ENCODE measurements around the gene SLC17A7. TPM values are rescaled to one million over a fixed set of nuclear protein-coding genes. Genes with fewer than 3 reads are reported as not detected.

SLC17A7 gene
- total and polyA plus RNA-seq, 9 of the 15 experiments (the other 6 are each of a cell fraction or from before 2014, with no cell fraction given): 1.1 to 15.7 (median 2.4) TPM

GRCh38 chr19:49387936-49388372 is 53.4 kb downstream of the SLC17A7 start, which contains the start of gene KASH5 (continued):
- TF ChIP-seq E2F6 (IDR thresholded peaks at IDR 0.05; ENCODE audit: borderline replicate concordance in 1 of 2, extremely low read depth in 1 of 2, insufficient read depth in 1 of 2, insufficient read length in 1 of 2, low read depth in 1 of 2, low read length in 1 of 2, poor library complexity in 1 of 2, severe bottlenecking in 1 of 2) (peak; percentile 96 to 97), ZBTB49 (CRISPR knock-in tag; IDR thresholded peaks at IDR 0.05; ENCODE audit: borderline replicate concordance) (no peak), HSF4 (CRISPR knock-in tag; IDR thresholded peaks at IDR 0.05; ENCODE audit: borderline replicate concordance) (no peak), RBFOX2 (IDR thresholded peaks at IDR 0.05; ENCODE audit: low read depth, low read length) (peak; percentile 75), HNRNPH1 (optimal IDR thresholded peaks at IDR 0.05; ENCODE audit: low read depth, low read length) (no peak), FOSL1 (tag; conservative IDR thresholded peaks at IDR 0.05) (no peak), NUFIP1 (IDR thresholded peaks at IDR 0.05; ENCODE audit: partially characterized antibody) (no peak), L3MBTL2 (IDR thresholded peaks at IDR 0.05) (peak; percentile 98), EGR1 (conservative IDR thresholded peaks at IDR 0.05) (peak; percentile 42), ATF3 (IDR thresholded peaks at IDR 0.05) (peak; percentile 29; the same call in 1 of the 2 replicates), ATF3 (CRISPR knock-in tag; conservative IDR thresholded peaks at IDR 0.05) (no peak), SETDB1 (IDR thresholded peaks at IDR 0.05; ENCODE audit: low read length) (no peak), ZNF764 (CRISPR knock-in tag; IDR thresholded peaks at IDR 0.05; ENCODE audit: low read depth) (no peak), ZBTB2 (IDR thresholded peaks at IDR 0.05) (peak; percentile 85; the same call in 1 of the 2 replicates), NRF1 (conservative IDR thresholded peaks at IDR 0.05 in 1 of 2, IDR thresholded peaks at IDR 0.05 in 1 of 2) (peak; percentile 94 to 95)
